NCI-H345 treated with DMSO at 0.1 percent for 48 hours (cell line): ENCODE results near the gene TIAL1.
"Not testable (repeated sequence)": the region's sequence is repeated elsewhere in the genome, so short reads cannot be mapped to it uniquely, and the experiment has no call there.

ENCODE experiments used
- DNase-seq: peaks from one replicate; lab custom pipeline; 2025; ENCODE audit not compliant: unreplicated experiment; lab: John Stamatoyannopoulos, UW

TIAL1 gene

DNA sequence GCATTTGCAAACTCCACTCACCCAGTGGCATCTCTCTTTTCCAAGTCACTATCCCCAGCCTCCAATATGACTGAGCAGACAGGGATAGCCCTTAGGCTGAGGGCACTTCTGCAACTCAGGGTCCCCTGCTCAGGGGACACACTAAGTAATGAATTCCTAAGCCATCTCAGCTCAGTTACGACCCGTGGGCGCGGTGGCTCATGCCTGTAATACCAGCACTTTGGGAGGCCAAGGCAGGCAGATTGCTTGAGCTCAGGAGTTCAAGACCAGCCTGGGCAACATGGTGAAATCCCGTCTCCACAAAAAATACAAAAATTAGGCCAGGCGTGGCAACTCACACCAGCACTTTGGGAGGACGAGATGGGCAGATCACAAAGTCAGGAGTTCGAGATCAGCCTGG lies 64.5 kb downstream of the TIAL1 start:
- DNase-seq, result not testable (repeated sequence)

DNA sequence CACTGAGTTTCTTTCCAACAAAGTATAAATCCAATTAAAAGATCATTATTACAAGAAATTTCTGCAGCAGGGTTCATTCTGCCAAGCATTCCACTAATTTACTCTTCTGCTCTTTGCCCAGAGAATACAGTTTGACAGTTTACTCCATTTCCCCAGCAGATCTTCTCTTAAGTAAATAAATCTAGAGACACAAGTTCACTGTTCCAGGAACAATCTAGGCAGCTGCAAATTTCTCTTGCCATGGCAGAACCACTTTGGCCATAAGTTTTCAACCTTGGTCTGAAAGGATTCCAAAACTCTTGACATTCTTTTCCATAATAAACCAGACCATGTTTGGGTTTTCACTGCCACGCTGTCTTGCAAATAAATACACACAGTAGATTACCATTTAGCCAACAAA lies 65.7 kb downstream of the TIAL1 start:
- no peak for DNase-seq

DNA sequence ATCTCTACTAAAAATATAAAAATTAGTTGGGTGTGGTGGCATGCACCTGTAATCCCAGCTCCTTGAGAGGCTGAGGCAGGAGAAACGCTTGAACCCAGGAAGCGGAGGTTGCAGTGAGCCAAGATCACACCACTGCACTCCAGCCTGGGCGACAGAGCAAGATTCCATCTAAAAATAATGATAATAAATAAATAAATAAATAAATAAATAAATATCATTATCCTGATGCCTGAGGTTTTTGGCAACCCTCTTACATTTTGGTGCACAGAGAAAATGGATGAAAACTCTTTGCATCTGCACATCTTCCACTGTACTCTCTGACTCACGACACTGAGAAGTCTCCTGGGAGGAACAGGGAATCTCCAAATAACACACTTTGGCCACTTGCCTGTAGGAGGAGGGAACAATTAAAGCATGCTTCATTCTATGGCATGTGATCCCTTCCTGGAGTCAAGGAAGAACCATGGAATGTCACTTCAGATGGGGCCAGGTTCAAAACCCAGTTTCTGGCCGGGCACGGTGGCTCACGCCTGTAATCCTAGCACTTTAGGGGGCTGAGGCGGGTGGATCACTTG lies 68.0 kb downstream of the TIAL1 start:
- DNase-seq, result not testable (repeated sequence)

DNA sequence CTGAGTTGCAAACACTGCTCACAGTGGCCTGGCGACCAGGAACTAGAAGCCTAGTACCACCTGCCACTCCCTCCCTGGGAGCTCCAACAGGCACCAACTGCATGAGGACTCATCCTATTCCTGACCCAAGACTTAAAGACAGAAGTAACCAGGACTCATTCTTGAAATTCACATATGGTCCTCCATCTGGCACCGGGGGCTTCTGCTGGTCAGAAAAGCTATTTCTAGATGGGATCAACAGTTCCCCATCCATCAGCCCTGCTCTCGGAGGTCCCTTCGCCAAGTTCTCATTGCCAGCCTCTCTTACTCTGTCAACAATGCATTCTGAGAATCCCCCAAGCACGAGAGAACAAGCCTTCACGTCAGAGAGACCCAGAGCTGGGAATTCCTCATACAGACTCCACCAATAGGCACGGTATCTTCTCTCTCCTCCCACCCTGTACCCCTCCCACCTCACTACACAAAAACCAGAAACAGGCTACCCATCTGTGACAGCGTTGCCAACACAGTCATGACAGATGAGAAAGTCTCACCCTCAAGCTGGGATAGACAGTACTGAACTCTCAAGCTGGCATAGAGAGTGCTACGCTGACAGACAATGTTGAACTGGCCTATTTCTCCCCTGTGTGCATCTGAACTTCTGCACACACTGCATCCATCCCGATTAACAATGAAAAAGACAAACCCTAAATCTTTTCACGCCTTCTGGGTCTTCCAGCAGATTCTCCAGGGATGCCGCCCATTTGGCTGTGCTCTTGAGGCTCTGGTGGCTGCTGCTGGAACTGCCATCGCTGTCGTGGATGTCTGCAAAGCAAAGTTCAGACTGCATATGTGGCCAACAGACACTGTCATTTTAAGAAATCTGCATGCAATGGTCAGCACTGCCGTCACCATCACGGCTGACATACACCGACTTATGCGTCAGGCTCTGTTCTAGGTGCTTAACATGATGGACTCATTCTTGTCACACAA lies 69.9 kb downstream of the TIAL1 start:
- no peak for DNase-seq

DNA sequence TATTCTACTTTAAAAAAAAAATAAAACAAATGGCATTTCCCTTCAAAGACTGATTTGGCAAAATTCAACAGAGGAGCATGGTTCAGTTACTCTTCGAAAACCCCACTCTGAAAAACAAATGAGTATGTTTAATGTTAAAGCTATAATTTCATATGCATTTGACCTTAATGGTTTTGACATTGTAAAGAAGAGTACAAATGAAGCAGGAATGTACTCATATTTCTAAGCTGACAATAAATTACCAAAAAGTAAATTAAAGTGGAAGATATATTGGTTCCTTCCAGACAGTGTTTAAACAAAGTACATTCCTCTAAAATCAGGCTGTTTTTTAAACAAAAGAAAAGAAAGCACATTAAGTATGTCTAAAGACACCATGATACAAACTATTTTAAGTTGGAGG lies 70.6 kb downstream of the TIAL1 start:
- DNase-seq, result no peak

DNA sequence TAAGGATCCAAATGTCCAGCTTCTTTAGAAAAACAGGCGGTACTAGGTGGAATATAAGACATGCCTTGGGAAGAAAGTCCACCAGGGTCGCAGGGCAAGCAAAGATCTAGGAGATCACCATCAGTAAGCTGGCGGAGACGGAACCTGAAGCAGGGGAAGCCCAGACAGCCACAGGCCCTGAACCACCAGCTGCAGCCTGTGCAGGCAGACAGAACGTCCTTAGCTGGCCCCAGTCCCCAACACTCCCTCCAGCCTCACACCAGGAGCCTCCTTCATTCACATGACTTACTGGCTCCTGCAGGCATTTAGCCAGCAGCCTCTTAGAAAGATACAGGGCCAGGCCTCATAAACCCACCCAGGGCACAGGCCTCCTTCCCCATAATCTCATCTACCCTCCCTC lies 71.6 kb downstream of the TIAL1 start:
- no peak for DNase-seq

DNA sequence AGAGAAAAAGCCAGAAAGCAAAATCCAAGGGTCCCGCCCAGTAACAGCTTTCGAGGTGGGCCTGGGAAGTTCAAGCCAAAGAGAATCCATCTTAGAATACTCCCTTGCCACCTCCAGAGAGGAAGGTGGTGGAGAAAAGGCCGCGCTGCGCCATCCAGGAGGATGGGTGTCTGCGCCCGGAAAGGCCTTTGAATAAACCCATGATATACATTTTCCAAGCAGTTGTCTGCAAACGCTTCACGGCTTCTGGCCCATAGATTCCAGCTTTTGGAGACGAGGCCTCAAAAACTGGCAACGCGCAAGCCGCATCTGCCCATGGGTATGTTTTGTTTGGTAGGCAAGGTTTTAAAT lies 72.1 kb downstream of the TIAL1 start:
- no peak for DNase-seq

DNA sequence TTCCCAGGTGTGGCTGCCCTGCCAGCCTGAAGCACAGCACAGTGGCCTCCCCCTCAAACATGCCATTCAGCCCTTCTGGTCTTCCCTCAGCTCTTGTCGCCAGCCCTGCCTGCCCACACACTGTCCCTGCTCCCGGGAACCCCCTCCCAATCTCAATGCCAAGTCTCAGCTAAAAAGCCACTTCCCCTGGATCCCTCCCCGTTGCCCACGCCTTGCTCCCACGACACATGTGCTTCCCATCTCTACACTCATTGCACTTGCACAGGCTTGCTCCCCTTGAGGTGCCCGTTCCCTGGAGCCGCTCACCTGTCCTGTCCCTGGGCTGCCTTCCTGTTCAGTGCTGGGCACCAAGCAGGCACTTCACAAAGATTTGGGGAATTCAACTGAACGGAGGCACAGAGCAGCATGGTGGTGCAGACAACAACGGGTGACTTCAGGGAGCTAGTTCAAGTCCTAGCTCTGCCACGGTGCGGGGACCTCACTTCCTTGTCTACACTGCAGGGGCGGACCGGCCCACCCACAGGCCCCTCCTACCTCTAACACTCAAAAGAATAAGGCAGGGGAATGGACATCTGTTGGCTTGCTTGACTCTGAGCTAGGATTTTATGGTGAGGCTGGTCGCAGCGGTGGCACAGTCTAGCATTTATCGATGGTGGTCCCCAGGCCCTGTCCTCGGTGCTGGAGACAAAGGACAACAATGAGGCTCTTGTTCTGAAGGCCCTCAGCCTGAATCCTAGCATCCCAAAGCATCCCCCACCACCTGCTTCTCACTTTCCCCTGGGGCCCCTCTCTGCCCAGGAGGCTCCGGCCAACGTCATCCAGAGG lies 72.7 kb downstream of the TIAL1 start:
- DNase-seq, result no peak
